Measurements from ENCODE around the gene KANK4.

KANK4 gene

GRCh38 chr1:62316135-62316534 lies 3.1 kb downstream of the KANK4 start:
- H3K27me3 ChIP-seq (ENCODE audit: insufficient read depth, low read length, poor library complexity) = no peaks in the 10 kb centered on the region
- H3K4me3 ChIP-seq (ENCODE audit: low read depth in 1 of 2, low read length in 2 of 2) = no peak overlapping the region
- H3K4me1 ChIP-seq (ENCODE audit: insufficient read depth, low read length) = no peaks in the 10 kb centered on the region
- no peaks in the 10 kb centered on the region for H3K79me2 ChIP-seq (ENCODE audit: insufficient read depth, low read length)
- DNase-seq (no peak), ATAC-seq (ENCODE audit: insufficient read depth, low read depth) (no peak)
- H4K20me1 ChIP-seq (ENCODE audit: insufficient read depth, low read length) = no peaks in the 10 kb centered on the region
- H2AFZ ChIP-seq (ENCODE audit: low read depth, low read length) = no peak overlapping the region
- no peaks in the 10 kb centered on the region for H3K36me3 ChIP-seq (ENCODE audit: insufficient read depth, low read length)
- no peaks in the 10 kb centered on the region for H3K9me3 ChIP-seq (ENCODE audit: insufficient read depth, low read length, severe bottlenecking)
- no peak overlapping the region for H3K9ac ChIP-seq (ENCODE audit: low read depth, low read length)
- TF ChIP-seq CTCF (IDR thresholded peaks at IDR 0.05; ENCODE audit: borderline replicate concordance, extremely low read depth, low read length, poor library complexity, severe bottlenecking) = no peak
- no peak for TF ChIP-seq EZH2 (IDR thresholded peaks at IDR 0.05; ENCODE audit: borderline replicate concordance, low read depth, low read length, severe bottlenecking)
- H3K4me2 ChIP-seq (ENCODE audit: insufficient read depth, low read length) = no peak overlapping the region
- no peak overlapping the region for H3K27ac ChIP-seq (ENCODE audit: low read length)

GRCh38 chr1:62315387-62315786 lies 3.8 kb downstream of the KANK4 start:
- TF ChIP-seq CTCF (IDR thresholded peaks at IDR 0.05; ENCODE audit: borderline replicate concordance, extremely low read depth, low read length, poor library complexity, severe bottlenecking) (no peak), EZH2 (IDR thresholded peaks at IDR 0.05; ENCODE audit: borderline replicate concordance, low read depth, low read length, severe bottlenecking) (no peak)
- peaks cover 3% of the 10 kb centered on the region for H3K27me3 ChIP-seq (ENCODE audit: insufficient read depth, low read length, poor library complexity)
- H3K27ac ChIP-seq (ENCODE audit: low read length) = no peak overlapping the region
- no peak overlapping the region for H3K4me3 ChIP-seq (ENCODE audit: low read depth in 1 of 2, low read length in 2 of 2)
- DNase-seq = no peak
- no peaks in the 10 kb centered on the region for H3K79me2 ChIP-seq (ENCODE audit: insufficient read depth, low read length)
- no peak for ATAC-seq (ENCODE audit: insufficient read depth, low read depth)
- no peaks in the 10 kb centered on the region for H3K4me1 ChIP-seq (ENCODE audit: insufficient read depth, low read length)
- no peaks in the 10 kb centered on the region for H3K9me3 ChIP-seq (ENCODE audit: insufficient read depth, low read length, severe bottlenecking)
- no peak overlapping the region for H3K4me2 ChIP-seq (ENCODE audit: insufficient read depth, low read length)
- no peak overlapping the region for H3K9ac ChIP-seq (ENCODE audit: low read depth, low read length)
- no peak overlapping the region for H2AFZ ChIP-seq (ENCODE audit: low read depth, low read length)
- H3K36me3 ChIP-seq (ENCODE audit: insufficient read depth, low read length) = no peaks in the 10 kb centered on the region
- no peaks in the 10 kb centered on the region for H4K20me1 ChIP-seq (ENCODE audit: insufficient read depth, low read length)

GRCh38 chr1:62314454-62315350 lies 4.5 kb downstream of the KANK4 start:
- TF ChIP-seq CTCF (IDR thresholded peaks at IDR 0.05; ENCODE audit: borderline replicate concordance, extremely low read depth, low read length, poor library complexity, severe bottlenecking) = no peak
- no peak for TF ChIP-seq EZH2 (IDR thresholded peaks at IDR 0.05; ENCODE audit: borderline replicate concordance, low read depth, low read length, severe bottlenecking)
- H3K27me3 ChIP-seq (ENCODE audit: insufficient read depth, low read length, poor library complexity) = peaks cover 3% of the 10 kb centered on the region
- H3K9ac ChIP-seq (ENCODE audit: low read depth, low read length) = no peak overlapping the region
- no peaks in the 10 kb centered on the region for H3K79me2 ChIP-seq (ENCODE audit: insufficient read depth, low read length)
- H4K20me1 ChIP-seq (ENCODE audit: insufficient read depth, low read length) = no peaks in the 10 kb centered on the region
- H3K27ac ChIP-seq (ENCODE audit: low read length) = no peak overlapping the region
- ATAC-seq (ENCODE audit: insufficient read depth, low read depth) (no peak), DNase-seq (no peak)
- H3K4me1 ChIP-seq (ENCODE audit: insufficient read depth, low read length) = no peaks in the 10 kb centered on the region
- no peaks in the 10 kb centered on the region for H3K36me3 ChIP-seq (ENCODE audit: insufficient read depth, low read length)
- no peak overlapping the region for H2AFZ ChIP-seq (ENCODE audit: low read depth, low read length)
- H3K4me2 ChIP-seq (ENCODE audit: insufficient read depth, low read length) = no peak overlapping the region
- H3K4me3 ChIP-seq (ENCODE audit: low read depth in 1 of 2, low read length in 2 of 2) = no peak overlapping the region
- no peaks in the 10 kb centered on the region for H3K9me3 ChIP-seq (ENCODE audit: insufficient read depth, low read length, severe bottlenecking)
